ENCODE data around the gene TIGAR. TPM values are rescaled to one million over a fixed set of nuclear protein-coding genes. Genes with fewer than 3 reads are reported as not detected.

Gene TIGAR
- total RNA-seq, 8 experiments from 2014 or later = 5.1 to 39.4 (median 12.0) TPM

- in situ Hi-C loops (cut with MboI; ENCODE audit: low pct_unique_long_range_greater_than_20kb in 2 of 9, low sequenced_read_pairs in 9 of 9, unreplicated experiment in 9 of 9) = loop anchor here in 2 of 9 experiments (25.0 kb wide), 1 partner anchor 214 kb away; the partner anchor contains the start of gene RAD51AP1 (in 2 of the 2)
- Histone ChIP-seq H3K4me3 (no peak overlapping the region), H3K27ac (no peak overlapping the region), H3K4me1 (replicated peaks in 1 of 2) (peaks cover 5 to 10% of the 10 kb centered on the region in 2 donors)
- 80 to 100% (median 92%) methylated on average over 2 to 4 of the region's 4 CpGs; no CpG with 5 or more reads in 1 of the 10 experiments for WGBS, 10 experiments
- no peak for ATAC-seq (replicated peaks in 6 of 8)
These were observed 2.4 kb downstream of the TIGAR start for GRCh38 chr12:4323396-4323795.

- WGBS, 10 experiments = 89 to 100% (median 96%) methylated on average over 2 to 23 of the region's 28 CpGs; no CpG with 5 or more reads in 1 of the 10 experiments
- H3K4me3 ChIP-seq = no peak overlapping the region
- peaks cover 5 to 10% of the 10 kb centered on the region in 2 donors for H3K4me1 ChIP-seq (replicated peaks in 1 of 2)
- in situ Hi-C loops (cut with MboI; ENCODE audit: low pct_unique_long_range_greater_than_20kb in 2 of 9, low sequenced_read_pairs in 9 of 9, unreplicated experiment in 9 of 9) = loop anchor here in 2 of 9 experiments (25.0 kb wide), 1 partner anchor 213 kb away; the partner anchor contains the start of gene RAD51AP1 (in 2 of the 2)
- ATAC-seq (replicated peaks in 6 of 8) = no peak
- no peak overlapping the region for H3K27ac ChIP-seq
These were observed 3.4 kb downstream of the TIGAR start for GRCh38 chr12:4324366-4324765.

GRCh38 chr12:4325966-4326365, 5.0 kb downstream of the TIGAR start:
- 80 to 100% (median 92%) methylated on average over 1 to 3 of the region's 3 CpGs for WGBS, 10 experiments
- Histone ChIP-seq H3K4me1 (replicated peaks in 1 of 2) (peaks cover 5 to 8% of the 10 kb centered on the region in 2 donors), H3K27ac (no peak overlapping the region), H3K4me3 (no peak overlapping the region)
- no peak for ATAC-seq (replicated peaks in 6 of 8)
- in situ Hi-C loops (cut with MboI; ENCODE audit: low pct_unique_long_range_greater_than_20kb in 2 of 9, low sequenced_read_pairs in 9 of 9, unreplicated experiment in 9 of 9) = no loop called here

GRCh38 chr12:4327293-4327692, 6.3 kb downstream of the TIGAR start:
- WGBS, 10 experiments = 80 to 100% (median 100%) methylated on average over 1 to 2 of the region's 2 CpGs; no CpG with 5 or more reads in 4 of the 10 experiments
- ATAC-seq (replicated peaks in 6 of 8) = peak in 2 of 8 experiments; percentile 25 to 38
- H3K27ac ChIP-seq = no peak overlapping the region
- H3K4me1 ChIP-seq (replicated peaks in 1 of 2) = peaks cover under 1 to 2% of the 10 kb centered on the region in 2 donors
- in situ Hi-C loops (cut with MboI; ENCODE audit: low pct_unique_long_range_greater_than_20kb in 2 of 9, low sequenced_read_pairs in 9 of 9, unreplicated experiment in 9 of 9) = no loop called here
- H3K4me3 ChIP-seq = no peak overlapping the region

GRCh38 chr12:4330203-4330602, 9.2 kb downstream of the TIGAR start:
- 90 to 100% (median 95%) methylated on average over 1 to 3 of the region's 3 CpGs; no CpG with 5 or more reads in 2 of the 10 experiments for WGBS, 10 experiments
- peak in 2 of 8 experiments; percentile 32 to 46 for ATAC-seq (replicated peaks in 6 of 8)
- in situ Hi-C loops (cut with MboI; ENCODE audit: low pct_unique_long_range_greater_than_20kb in 2 of 9, low sequenced_read_pairs in 9 of 9, unreplicated experiment in 9 of 9) = no loop called here
- H3K27ac ChIP-seq = no peak overlapping the region
- H3K4me3 ChIP-seq = no peak overlapping the region
- no peaks in the 10 kb centered on the region for H3K4me1 ChIP-seq (replicated peaks in 1 of 2)

GRCh38 chr12:4331221-4331620, 10.2 kb downstream of the TIGAR start:
- ATAC-seq (replicated peaks in 6 of 8) = no peak
- Histone ChIP-seq H3K4me3 (no peak overlapping the region), H3K27ac (no peak overlapping the region), H3K4me1 (replicated peaks in 1 of 2) (no peaks in the 10 kb centered on the region)
- in situ Hi-C loops (cut with MboI; ENCODE audit: low pct_unique_long_range_greater_than_20kb in 2 of 9, low sequenced_read_pairs in 9 of 9, unreplicated experiment in 9 of 9) = no loop called here
- WGBS, 10 experiments = 20 to 100% (median 100%) methylated on average over 1 of the region's 1 CpG; no CpG with 5 or more reads in 4 of the 10 experiments

- Histone ChIP-seq H3K27ac (no peak overlapping the region), H3K4me1 (replicated peaks in 1 of 2) (no peaks in the 10 kb centered on the region), H3K4me3 (no peak overlapping the region)
- in situ Hi-C loops (cut with MboI; ENCODE audit: low pct_unique_long_range_greater_than_20kb in 2 of 9, low sequenced_read_pairs in 9 of 9, unreplicated experiment in 9 of 9) = no loop called here
- no peak for ATAC-seq (replicated peaks in 6 of 8)
- 40 to 93% (median 66%) methylated on average over 2 to 4 of the region's 4 CpGs for WGBS, 10 experiments
These were observed 10.8 kb downstream of the TIGAR start for GRCh38 chr12:4331842-4332241.

- in situ Hi-C loops (cut with MboI; ENCODE audit: low pct_unique_long_range_greater_than_20kb in 2 of 9, low sequenced_read_pairs in 9 of 9, unreplicated experiment in 9 of 9) = no loop called here
- no peak overlapping the region for H3K27ac ChIP-seq
- no peak overlapping the region for H3K4me3 ChIP-seq
- no peaks in the 10 kb centered on the region for H3K4me1 ChIP-seq (replicated peaks in 1 of 2)
- no peak for ATAC-seq (replicated peaks in 6 of 8)
These were observed 25.9 kb downstream of the TIGAR start for GRCh38 chr12:4346931-4347330.

- in situ Hi-C loops (cut with MboI; ENCODE audit: low pct_unique_long_range_greater_than_20kb in 2 of 9, low sequenced_read_pairs in 9 of 9, unreplicated experiment in 9 of 9) = loop anchor here in 3 of 9 experiments (25.0 kb wide), 2 partner anchors 159 to 184 kb away; partner anchors contain the start of gene RAD51AP1 (in 2 of the 3)
These were observed 32.8 kb downstream of the TIGAR start for GRCh38 chr12:4353785-4354208.

GRCh38 chr12:4355156-4356040, 34.4 kb downstream of the TIGAR start:
- in situ Hi-C loops (cut with MboI; ENCODE audit: low pct_unique_long_range_greater_than_20kb in 2 of 9, low sequenced_read_pairs in 9 of 9, unreplicated experiment in 9 of 9) = loop anchor here in 3 of 9 experiments (25.0 kb wide), 2 partner anchors 157 to 182 kb away; partner anchors contain the start of gene RAD51AP1 (in 2 of the 3)
- Histone ChIP-seq H3K4me1 (replicated peaks in 1 of 2) (no peaks in the 10 kb centered on the region), H3K4me3 (no peak overlapping the region), H3K27ac (no peak overlapping the region)
- no peak for ATAC-seq (replicated peaks in 6 of 8)
- 20 to 100% (median 85%) methylated on average over 1 to 3 of the region's 3 CpGs; no CpG with 5 or more reads in 3 of the 10 experiments for WGBS, 10 experiments

More at GRCh38 chr12:4353785-4354208, 32.8 kb downstream of the TIGAR start:
- H3K27ac ChIP-seq = no peak overlapping the region
- peak in 1 of 8 experiments; percentile 36 for ATAC-seq (replicated peaks in 6 of 8)
- no peak overlapping the region for H3K4me3 ChIP-seq
- H3K4me1 ChIP-seq (replicated peaks in 1 of 2) = no peaks in the 10 kb centered on the region
- 42 to 100% (median 81%) methylated on average over 1 to 3 of the region's 4 CpGs; no CpG with 5 or more reads in 5 of the 10 experiments for WGBS, 10 experiments

- Histone ChIP-seq H3K4me3 (no peak overlapping the region), H3K4me1 (replicated peaks in 1 of 2) (no peaks in the 10 kb centered on the region), H3K27ac (no peak overlapping the region)
- ATAC-seq (replicated peaks in 6 of 8) = peak in 3 of 8 experiments; percentile 41 to 74 (median 63)
- in situ Hi-C loops (cut with MboI; ENCODE audit: low pct_unique_long_range_greater_than_20kb in 2 of 9, low sequenced_read_pairs in 9 of 9, unreplicated experiment in 9 of 9) = loop anchor here in 3 of 9 experiments (25.0 kb wide), 2 partner anchors 156 to 181 kb away; partner anchors contain the start of gene RAD51AP1 (in 2 of the 3)
These were observed 35.0 kb downstream of the TIGAR start for GRCh38 chr12:4356041-4356327.

GRCh38 chr12:4366090-4366489, 45.1 kb downstream of the TIGAR start:
- in situ Hi-C loops (cut with MboI; ENCODE audit: low pct_unique_long_range_greater_than_20kb in 2 of 9, low sequenced_read_pairs in 9 of 9, unreplicated experiment in 9 of 9) = loop anchor here in 3 of 9 experiments (25.0 kb wide), 2 partner anchors 146 to 171 kb away; partner anchors contain the start of gene RAD51AP1 (in 2 of the 3)
- ATAC-seq (replicated peaks in 6 of 8) = no peak
- whole genome bisulfite sequencing, 10 experiments = 31 to 86% (median 71%) methylated on average over 1 to 2 of the region's 2 CpGs; no CpG with 5 or more reads in 2 of the 10 experiments
- H3K27ac ChIP-seq = no peak overlapping the region
- no peak overlapping the region for H3K4me3 ChIP-seq
- H3K4me1 ChIP-seq (replicated peaks in 1 of 2) = no peaks in the 10 kb centered on the region

- Histone ChIP-seq H3K27ac (no peak overlapping the region), H3K4me3 (no peak overlapping the region), H3K4me1 (replicated peaks in 1 of 2) (no peaks in the 10 kb centered on the region)
- 0 to 83% (median 60%) methylated on average over 1 to 4 of the region's 4 CpGs; no CpG with 5 or more reads in 1 of the 10 experiments for WGBS, 10 experiments
- in situ Hi-C loops (cut with MboI; ENCODE audit: low pct_unique_long_range_greater_than_20kb in 2 of 9, low sequenced_read_pairs in 9 of 9, unreplicated experiment in 9 of 9) = loop anchor here in 3 of 9 experiments (25.0 kb wide), 2 partner anchors 143 to 168 kb away; partner anchors contain the start of gene RAD51AP1 (in 2 of the 3)
- ATAC-seq (replicated peaks in 6 of 8) = no peak
These were observed 48.5 kb downstream of the TIGAR start for GRCh38 chr12:4369548-4369947.

Measured in motor neuron (in vitro differentiated cells).